HepG2 (cell line): ENCODE results near the gene TIMM44. TPM values are rescaled to one million over a fixed set of nuclear protein-coding genes. Genes with fewer than 3 reads are reported as not detected.

Source experiments
- AHR ChIP-seq: IDR thresholded peaks from 2 replicates; pipeline ENCODE4 v1.6.1; 2018; ENCODE audit warnings: missing genetic modification reagents, missing compliant biosample characterization
- ASH2L ChIP-seq: fragments of 300-600, 200-600 bp; sonication (generic); IDR thresholded peaks from 2 replicates; pipeline ENCODE4 v1.7.0; 2017; ENCODE audit warnings: low read depth, mild to moderate bottlenecking, moderate library complexity, mixed read lengths, low read length; ENCODE audit not compliant: insufficient read length
- BRCA1 ChIP-seq: sonication (generic); formaldehyde crosslinking; IDR thresholded peaks from 2 replicates; pipeline ENCODE4 v1.4.0; 2020; ENCODE audit warnings: missing genetic modification reagents
- CHCHD3 ChIP-seq: sonication (generic); formaldehyde crosslinking; IDR thresholded peaks from 2 replicates; pipeline ENCODE4 v1.8.0; 2022; ENCODE audit warnings: mild to moderate bottlenecking, missing genetic modification reagents, moderate library complexity
- EED ChIP-seq: sonication (generic); formaldehyde crosslinking; IDR thresholded peaks from 2 replicates; pipeline ENCODE4 v1.5.0; 2020; ENCODE audit warnings: mild to moderate bottlenecking, missing genetic modification reagents
- HNF4G ChIP-seq, 2 experiments: sonication (generic) in 1 of 2; formaldehyde crosslinking in 1 of 2; IDR thresholded peaks; 2 replicates each; pipeline versions ENCODE4 v1.4.0 to v1.6.1; 2011 to 2020; ENCODE audit warnings: borderline replicate concordance in 2 of 2, low read depth in 2 of 2, mild to moderate bottlenecking in 2 of 2, low read length in 1 of 2, missing genetic modification reagents in 1 of 2, moderate library complexity in 1 of 2
- NCOA5 ChIP-seq: sonication (generic); formaldehyde crosslinking; IDR thresholded peaks from 2 replicates; pipeline ENCODE4 v1.4.0; 2020; ENCODE audit warnings: missing genetic modification reagents
- PAXIP1 ChIP-seq: sonication (generic); formaldehyde crosslinking; conservative IDR thresholded peaks from 2 replicates; pipeline ENCODE4 v1.4.0; 2020; ENCODE audit warnings: mild to moderate bottlenecking, missing genetic modification reagents, moderate library complexity
- SNAI1 ChIP-seq: sonication (generic); formaldehyde crosslinking; IDR thresholded peaks from 2 replicates; pipeline ENCODE4 v1.5.0; 2020; ENCODE audit warnings: mild to moderate bottlenecking, missing genetic modification reagents, borderline replicate concordance
- TEF ChIP-seq: sonication (generic); formaldehyde crosslinking; IDR thresholded peaks from 2 replicates; pipeline ENCODE4 v1.5.0; 2020; ENCODE audit warnings: missing genetic modification reagents
- TRIM22 ChIP-seq: fragments of 450-650 bp; IDR thresholded peaks from 2 replicates; pipeline ENCODE4 v1.6.1; 2017
- ZBTB42 ChIP-seq: sonication (generic); formaldehyde crosslinking; IDR thresholded peaks from 2 replicates; pipeline ENCODE4 v1.5.0; 2020; ENCODE audit warnings: mild to moderate bottlenecking, missing genetic modification reagents
- ZBTB44 ChIP-seq: sonication (generic); formaldehyde crosslinking; IDR thresholded peaks from 2 replicates; pipeline ENCODE4 v1.4.0; 2020; ENCODE audit warnings: missing genetic modification reagents
- ZNF383 ChIP-seq: sonication (generic); formaldehyde crosslinking; IDR thresholded peaks from 2 replicates; pipeline ENCODE4 v1.4.0; 2020; ENCODE audit warnings: missing genetic modification reagents, mild to moderate bottlenecking, borderline replicate concordance
- ZNF644 ChIP-seq: IDR thresholded peaks from 2 replicates; pipeline ENCODE4 v1.6.1; 2016; ENCODE audit warnings: low read depth
- ZNF747 ChIP-seq: sonication (generic); formaldehyde crosslinking; IDR thresholded peaks from 2 replicates; pipeline ENCODE4 v1.8.1; 2023; ENCODE audit warnings: missing genetic modification reagents, mild to moderate bottlenecking, borderline replicate concordance
- ZNF770 ChIP-seq: sonication (generic); formaldehyde crosslinking; IDR thresholded peaks from 2 replicates; pipeline ENCODE4 v1.5.0; 2020; ENCODE audit warnings: mild to moderate bottlenecking, missing genetic modification reagents
- ZSCAN22 ChIP-seq: sonication (generic); formaldehyde crosslinking; IDR thresholded peaks from 2 replicates; pipeline ENCODE4 v1.4.0; 2020; ENCODE audit warnings: mild to moderate bottlenecking, missing genetic modification reagents
- polyA plus RNA-seq, 8 experiments: library from polyadenylated mRNA; depleted of rRNA in 3 of 8; stranded (reverse) in 7 of 8; unstranded in 1 of 8; fragments of >200 nt; fragmentation: Illumina TruSeq in 4 of 8; extraction: Trizol in 4 of 8; gene quantifications; 2 replicates each; pipeline versions ENCODE4 v1.2.1 to v1.2.3, GENCODE V29; 2011 to 2016; ENCODE audit warnings: low read depth in 4 of 8, missing spikeins in 1 of 8, mixed read lengths in 1 of 8; ENCODE audit not compliant: insufficient read depth in 1 of 8
- total RNA-seq, 5 experiments: library from RNA; depleted of rRNA; stranded (reverse); fragments of >200 nt; fragmentation: Illumina TruSeq; extraction: Trizol; gene quantifications; 2 replicates each; pipeline ENCODE4 v1.2.3, GENCODE V29; 2016; ENCODE audit warnings: low read depth in 1 of 5

TIMM44 gene
- total and polyA plus RNA-seq, 2 of the 13 experiments (the other 11 are each of a cell fraction or from before 2014, with no cell fraction given): 42.9 to 72.6 TPM

GRCh38 chr19:7925171-7925851 lies 18.2 kb downstream of the TIMM44 start (continued):
- TF ChIP-seq PAXIP1 (CRISPR knock-in tag): no peak
- no peak for TF ChIP-seq BRCA1 (CRISPR knock-in tag)
- TF ChIP-seq TRIM22: no peak
- no peak for TF ChIP-seq NCOA5
- no peak for TF ChIP-seq ZSCAN22
- TF ChIP-seq TEF: peak; percentile 34; the same call in 1 of the 2 replicates
- 0 out of 2 replicates have a peak, but pooled peaks have one; percentile 59 for TF ChIP-seq ZBTB44 (CRISPR knock-in tag)
- TF ChIP-seq CHCHD3 (CRISPR knock-in tag): no peak; the same call in 1 of the 2 replicates
- TF ChIP-seq ZNF770 (CRISPR knock-in tag): peak; percentile 36; the same call in 1 of the 2 replicates
- TF ChIP-seq ZNF644 (CRISPR knock-in tag): no peak
- no peak; the same call in 1 of the 2 replicates for TF ChIP-seq HNF4G (IDR thresholded peaks at IDR 0.05; ENCODE audit: borderline replicate concordance, low read depth, low read length)
- TF ChIP-seq HNF4G (CRISPR knock-in tag; IDR thresholded peaks at IDR 0.05; ENCODE audit: borderline replicate concordance, low read depth): no peak
- no peak for TF ChIP-seq ZBTB42 (CRISPR knock-in tag)
- no peak for TF ChIP-seq ZNF747 (CRISPR knock-in tag)
- no peak for TF ChIP-seq SNAI1 (CRISPR knock-in tag)
- TF ChIP-seq AHR: peak; percentile 86; the same call in 1 of the 2 replicates
- TF ChIP-seq EED (CRISPR knock-in tag): no peak; the same call in 1 of the 2 replicates
- TF ChIP-seq ZNF383: no peak
- no peak for TF ChIP-seq ASH2L
